Measurements from ENCODE around the gene SEC14L2. TPM values are rescaled to one million over a fixed set of nuclear protein-coding genes. Genes with fewer than 3 reads are reported as not detected.

SEC14L2 gene
- total RNA-seq, 1 experiment from 2014 or later = 33.5 TPM

- intact Hi-C loops (cut with micrococcal nuclease) = no loop called here
- H3K9ac ChIP-seq (ENCODE audit: low read length) = no peak overlapping the region
- ATAC-seq (no peak), DNase-seq (ENCODE audit: low read depth, low spot score) (no peak)
- H4K20me1 ChIP-seq (ENCODE audit: insufficient read depth) = no peaks in the 10 kb centered on the region
- ChIA-PET CTCF (no interaction called here), RAD21 (ENCODE audit: low non-redundant PET in 1 of 2, low total read pairs in 2 of 2, uncharacterized antibody in 2 of 2, unreplicated experiment in 2 of 2) (no interaction called here), POLR2A (interaction anchor here (1.3 kb wide), 1 partner anchor 9 kb away, joined by 4 read pairs; the partner anchor contains the start of genes CCDC157 and SF3A1)
- no peak overlapping the region for H3K4me3 ChIP-seq (replicated peaks in 1 of 2; ENCODE audit: low read depth in 1 of 2, low read length in 2 of 2)
- H3K9me2 ChIP-seq (ENCODE audit: insufficient read depth) = no peaks in the 10 kb centered on the region
- H2AFZ ChIP-seq (ENCODE audit: low read depth, low read length, poor library complexity, severe bottlenecking) = no peak overlapping the region
- no peak overlapping the region for H3K4me2 ChIP-seq (ENCODE audit: low read length)
- peaks cover 76 to 79% of the 10 kb centered on the region in 2 experiments for H3K36me3 ChIP-seq (ENCODE audit: control insufficient read depth in 1 of 2, insufficient read depth in 2 of 2, low read length in 2 of 2)
- no peaks in the 10 kb centered on the region for H3K27me3 ChIP-seq (ENCODE audit: insufficient read depth, low read length)
- H3K4me1 ChIP-seq (ENCODE audit: control insufficient read depth in 1 of 2, insufficient read depth in 2 of 2, low read length in 2 of 2) = no peaks in the 10 kb centered on the region
- no peaks in the 10 kb centered on the region for H3K9me3 ChIP-seq (ENCODE audit: control insufficient read depth in 1 of 2, insufficient read depth in 1 of 2, low read depth in 1 of 2, low read length in 2 of 2)
- no peak for TF ChIP-seq MAX (IDR thresholded peaks at IDR 0.05)
- TF ChIP-seq SIN3A (IDR thresholded peaks at IDR 0.05; ENCODE audit: low read depth) = no peak
- TF ChIP-seq EZH2phosphoT487 (IDR thresholded peaks at IDR 0.05; ENCODE audit: borderline replicate concordance) = no peak
- no peak overlapping the region for H3K27ac ChIP-seq (ENCODE audit: low read depth, low read length)
- BruUV-seq (replicated peaks) = no TSS peak
- peaks cover 79% of the 10 kb centered on the region for H3K79me2 ChIP-seq (ENCODE audit: insufficient read depth, low read length)
Observed at GRCh38 chr22:30347255-30347892, 49.4 kb upstream of the SEC14L2 start.

- no peak overlapping the region for H2AFZ ChIP-seq (ENCODE audit: low read depth, low read length, poor library complexity, severe bottlenecking)
- no peaks in the 10 kb centered on the region for H3K27me3 ChIP-seq (ENCODE audit: insufficient read depth, low read length)
- H3K9me2 ChIP-seq (ENCODE audit: insufficient read depth) = no peaks in the 10 kb centered on the region
- H3K9ac ChIP-seq (ENCODE audit: low read length) = no peak overlapping the region
- H3K4me3 ChIP-seq (replicated peaks in 1 of 2; ENCODE audit: low read depth in 1 of 2, low read length in 2 of 2) = no peak overlapping the region
- ATAC-seq (no peak), DNase-seq (ENCODE audit: low read depth, low spot score) (no peak)
- no TSS peak for BruUV-seq (replicated peaks)
- H3K36me3 ChIP-seq (ENCODE audit: control insufficient read depth in 1 of 2, insufficient read depth in 2 of 2, low read length in 2 of 2) = peaks cover 72 to 77% of the 10 kb centered on the region in 2 experiments
- intact Hi-C loops (cut with micrococcal nuclease) = no loop called here
- peaks cover 88% of the 10 kb centered on the region for H3K79me2 ChIP-seq (ENCODE audit: insufficient read depth, low read length)
- no peaks in the 10 kb centered on the region for H3K4me1 ChIP-seq (ENCODE audit: control insufficient read depth in 1 of 2, insufficient read depth in 2 of 2, low read length in 2 of 2)
- ChIA-PET RAD21 (ENCODE audit: low non-redundant PET in 1 of 2, low total read pairs in 2 of 2, uncharacterized antibody in 2 of 2, unreplicated experiment in 2 of 2) (no interaction called here), POLR2A (no interaction called here), CTCF (no interaction called here)
- H3K27ac ChIP-seq (ENCODE audit: low read depth, low read length) = no peak overlapping the region
- no peak overlapping the region for H3K4me2 ChIP-seq (ENCODE audit: low read length)
- no peaks in the 10 kb centered on the region for H4K20me1 ChIP-seq (ENCODE audit: insufficient read depth)
- no peaks in the 10 kb centered on the region for H3K9me3 ChIP-seq (ENCODE audit: control insufficient read depth in 1 of 2, insufficient read depth in 1 of 2, low read depth in 1 of 2, low read length in 2 of 2)
- TF ChIP-seq POLR2A (IDR thresholded peaks at IDR 0.05; ENCODE audit: borderline replicate concordance, extremely low read depth, insufficient read depth, insufficient read length) = no peak
- no peak for TF ChIP-seq CEBPB (IDR thresholded peaks at IDR 0.05; ENCODE audit: low read depth)
- TF ChIP-seq ZFX (IDR thresholded peaks at IDR 0.05) = no peak
- TF ChIP-seq JUND (IDR thresholded peaks at IDR 0.05) = no peak
- no peak for TF ChIP-seq EGR1 (IDR thresholded peaks at IDR 0.05; ENCODE audit: low read depth)
- TF ChIP-seq YY1 (IDR thresholded peaks at IDR 0.05; ENCODE audit: extremely low read depth, insufficient replicate concordance, low read depth, low read length) = no peak
- no peak for TF ChIP-seq ATF3 (IDR thresholded peaks at IDR 0.05)
- TF ChIP-seq CTCF (IDR thresholded peaks at IDR 0.05 in 2 of 3, conservative IDR thresholded peaks at IDR 0.05 in 1 of 3; ENCODE audit: borderline replicate concordance in 1 of 3, insufficient read depth in 1 of 3, low read depth in 2 of 3, low read length in 2 of 3) = no peak
- TF ChIP-seq REST (IDR thresholded peaks at IDR 0.05; ENCODE audit: low read depth) = no peak
- no peak for TF ChIP-seq SRF (IDR thresholded peaks at IDR 0.05; ENCODE audit: low read depth)
- no peak for TF ChIP-seq EZH2phosphoT487 (IDR thresholded peaks at IDR 0.05; ENCODE audit: borderline replicate concordance)
Observed at GRCh38 chr22:30348404-30348803, 48.4 kb upstream of the SEC14L2 start.

Data from HCT116 (cell line).